Measurements from ENCODE around the gene NFKBIE. TPM values are rescaled to one million over a fixed set of nuclear protein-coding genes. Genes with fewer than 3 reads are reported as not detected.
A peak's percentile ranks its signal among the peaks of the same experiment; 100 is the strongest.
"Not testable (repeated sequence)": the region's sequence is repeated elsewhere in the genome, so short reads cannot be mapped to it uniquely, and the experiment has no call there.

The NFKBIE gene, protein sequence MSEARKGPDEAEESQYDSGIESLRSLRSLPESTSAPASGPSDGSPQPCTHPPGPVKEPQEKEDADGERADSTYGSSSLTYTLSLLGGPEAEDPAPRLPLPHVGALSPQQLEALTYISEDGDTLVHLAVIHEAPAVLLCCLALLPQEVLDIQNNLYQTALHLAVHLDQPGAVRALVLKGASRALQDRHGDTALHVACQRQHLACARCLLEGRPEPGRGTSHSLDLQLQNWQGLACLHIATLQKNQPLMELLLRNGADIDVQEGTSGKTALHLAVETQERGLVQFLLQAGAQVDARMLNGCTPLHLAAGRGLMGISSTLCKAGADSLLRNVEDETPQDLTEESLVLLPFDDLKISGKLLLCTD
- 7.2 TPM for total RNA-seq

DNA sequence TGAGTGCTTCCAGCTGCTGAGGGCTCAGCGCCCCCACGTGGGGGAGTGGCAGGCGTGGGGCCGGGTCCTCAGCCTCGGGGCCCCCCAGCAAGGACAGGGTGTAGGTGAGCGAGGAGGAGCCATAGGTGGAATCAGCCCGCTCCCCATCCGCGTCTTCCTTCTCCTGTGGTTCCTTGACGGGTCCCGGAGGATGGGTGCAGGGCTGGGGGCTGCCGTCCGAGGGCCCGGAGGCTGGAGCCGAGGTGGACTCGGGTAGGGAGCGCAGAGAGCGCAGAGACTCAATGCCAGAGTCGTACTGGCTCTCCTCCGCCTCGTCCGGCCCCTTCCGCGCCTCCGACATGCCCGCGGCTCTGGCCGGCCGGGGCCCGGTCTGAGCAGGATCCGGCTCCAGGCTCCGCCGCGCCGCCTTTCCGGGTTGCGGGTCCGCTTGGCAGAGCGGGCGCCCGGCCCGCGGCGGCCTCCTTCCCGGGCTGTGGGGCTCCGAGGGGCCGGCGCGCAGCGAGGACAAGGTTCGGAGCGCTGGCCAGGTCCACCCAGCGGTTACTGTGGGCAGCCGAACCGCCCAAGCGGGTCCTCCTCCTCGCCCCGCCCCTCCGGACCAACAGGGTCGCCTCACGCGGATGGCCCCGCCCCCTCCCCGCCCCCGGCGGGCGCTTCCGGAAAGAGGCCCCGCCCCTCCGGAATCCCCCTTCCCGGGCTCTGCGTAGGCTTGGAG, at the start of gene NFKBIE:
Gene NFKBIE (minus strand): TSS at position 545 of the 715 bp plus-strand sequence. CDS start 205 bp downstream, at position 340.
- peak; percentile 77 for DNase-seq

DNA sequence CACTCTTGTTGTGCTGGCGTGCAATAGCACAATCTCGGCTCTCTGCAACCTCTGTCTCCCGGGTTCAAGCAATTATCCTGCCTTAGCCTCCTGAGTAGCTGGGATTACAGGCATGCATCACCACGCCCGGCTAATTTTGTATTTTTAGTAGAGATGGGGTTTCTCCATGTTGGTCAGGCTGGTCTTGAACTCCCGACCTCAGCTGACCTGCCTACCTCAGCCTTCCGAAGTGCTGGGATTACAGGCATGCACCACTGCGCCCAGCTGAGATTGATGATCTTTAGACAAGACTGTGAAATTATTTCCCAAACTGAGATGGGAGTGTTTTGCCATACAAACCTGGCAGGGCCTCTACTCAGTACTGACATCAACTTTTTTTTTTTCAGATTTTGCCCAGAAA, 49.3 kb upstream of the NFKBIE start:
- not testable (repeated sequence) for DNase-seq

DNA sequence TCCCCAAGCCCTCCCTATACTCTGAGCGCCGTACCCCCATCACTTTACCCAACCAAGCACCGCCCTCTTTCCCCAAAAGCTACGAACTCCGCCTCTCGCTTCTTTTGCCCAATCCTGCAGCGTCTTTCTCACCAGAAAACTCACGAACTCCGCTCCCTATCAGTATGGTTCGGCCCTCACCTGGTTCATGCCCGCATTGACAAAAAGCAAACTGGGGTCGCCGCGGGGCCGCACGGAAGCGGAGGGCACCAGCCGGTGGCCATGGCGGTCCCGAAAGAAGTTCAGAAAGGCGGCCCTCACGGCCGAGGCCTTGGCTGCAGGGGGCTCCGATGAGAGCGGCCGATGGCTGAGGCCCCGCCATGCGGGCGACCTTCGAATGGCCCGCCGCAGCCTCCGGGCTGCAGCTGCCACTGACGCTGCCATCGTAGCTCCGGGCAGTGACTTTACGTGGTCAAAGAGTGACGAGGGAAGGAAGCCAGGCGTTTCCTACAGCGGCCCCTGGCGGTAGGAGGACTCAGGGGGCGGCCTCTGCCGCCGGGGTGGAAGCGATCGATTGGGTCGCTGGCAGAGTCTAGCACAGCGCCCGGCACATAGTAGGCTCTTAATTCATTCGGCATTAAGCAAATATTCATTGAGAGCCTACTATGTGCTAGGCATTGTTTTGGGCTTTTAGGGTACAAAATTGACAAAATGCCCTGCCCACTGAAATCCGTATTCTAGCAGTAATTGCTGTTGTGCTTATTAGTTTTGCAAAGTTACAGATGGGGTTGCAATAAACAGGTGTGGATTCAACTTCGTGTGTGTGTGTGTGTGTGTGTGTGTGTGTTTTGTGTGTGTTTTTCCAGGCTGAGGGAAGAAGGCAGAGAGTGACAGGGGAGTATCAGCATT, 47.8 kb upstream of the NFKBIE start, which contains the start of gene AARS2:
Gene AARS2 (minus strand): TSS at position 447 of the 888 bp plus-strand sequence. CDS start 24 bp downstream, at position 423.
- DNase-seq = peak; percentile 67

DNA sequence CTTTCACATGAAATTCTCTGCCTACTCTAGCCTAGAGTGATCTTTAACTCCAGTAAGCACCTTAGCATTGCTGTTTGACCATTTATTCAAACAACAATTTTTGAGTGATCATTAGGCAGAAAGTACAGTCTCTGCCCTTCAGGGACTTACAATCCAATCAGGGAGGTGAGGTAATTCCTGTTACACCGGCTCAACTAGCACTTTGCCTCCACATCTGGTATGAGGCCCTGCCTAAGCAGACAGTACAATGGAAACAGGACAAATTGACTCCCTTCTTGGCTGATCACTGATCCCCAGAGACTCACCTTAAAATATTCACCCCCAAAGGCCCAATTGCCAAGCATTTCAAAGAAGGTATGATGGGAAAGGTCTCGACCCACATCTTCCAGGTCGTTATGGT, 46.4 kb upstream of the NFKBIE start:
- DNase-seq = no peak

DNA sequence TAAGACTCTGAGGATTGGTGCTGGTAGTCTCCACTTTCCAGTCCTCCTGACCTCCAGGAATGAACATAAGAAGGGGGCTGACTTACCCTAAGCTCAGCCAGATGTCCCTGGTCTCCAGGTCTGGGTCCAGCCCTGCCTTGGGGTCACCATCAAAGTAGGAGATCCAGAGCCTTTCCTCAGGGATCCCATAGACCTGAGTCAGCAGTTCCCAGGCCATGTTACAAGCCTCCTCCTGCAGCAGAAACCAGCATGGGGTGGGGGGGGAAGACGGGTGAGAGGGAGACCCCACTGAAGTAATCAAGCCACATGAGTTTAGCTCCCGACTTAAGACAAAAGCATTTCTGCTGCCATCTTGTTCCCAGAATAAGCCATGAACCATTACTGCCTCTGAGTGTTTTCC, 46.0 kb upstream of the NFKBIE start:
- DNase-seq = no peak

DNA sequence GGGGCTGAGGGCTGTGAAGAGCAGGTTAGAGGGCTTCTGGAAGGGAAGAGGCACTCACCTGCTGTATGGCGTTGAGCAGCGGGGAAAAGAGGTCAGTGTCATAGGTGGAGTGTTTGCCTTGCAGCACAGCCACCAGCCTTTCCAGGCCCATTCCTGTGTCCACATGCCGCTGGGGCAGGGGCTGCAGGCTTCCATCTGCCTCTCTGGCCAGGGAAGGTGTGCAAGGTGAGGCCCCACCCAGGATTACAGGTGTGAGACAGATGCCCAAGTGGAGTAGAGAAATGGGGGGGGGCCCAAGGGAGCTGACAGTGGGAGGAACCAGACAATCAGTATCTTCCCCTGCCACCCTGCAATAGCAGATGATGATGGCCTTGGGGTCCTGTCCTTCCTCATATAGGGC, 44.9 kb upstream of the NFKBIE start:
- DNase-seq = no peak

DNA sequence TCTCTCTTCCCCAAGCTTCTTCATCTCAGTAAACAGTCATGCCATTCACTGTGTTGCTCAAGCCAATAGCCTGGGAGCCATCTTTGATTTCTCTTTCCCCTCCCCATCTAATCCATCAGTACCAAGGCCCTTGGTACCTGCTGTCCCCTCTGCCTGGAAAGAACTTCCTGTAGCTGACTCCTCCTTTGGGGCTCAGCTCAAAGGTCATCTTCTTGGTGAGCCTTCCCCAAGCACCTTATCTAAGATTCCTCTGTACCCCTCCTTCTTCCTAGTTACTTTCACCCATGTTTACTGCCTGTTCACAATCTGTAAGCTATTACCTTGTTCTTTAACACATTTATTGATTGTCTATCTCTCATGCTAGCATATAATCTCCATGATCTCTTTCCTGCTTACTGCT, 44.3 kb upstream of the NFKBIE start:
- no peak for DNase-seq

DNA sequence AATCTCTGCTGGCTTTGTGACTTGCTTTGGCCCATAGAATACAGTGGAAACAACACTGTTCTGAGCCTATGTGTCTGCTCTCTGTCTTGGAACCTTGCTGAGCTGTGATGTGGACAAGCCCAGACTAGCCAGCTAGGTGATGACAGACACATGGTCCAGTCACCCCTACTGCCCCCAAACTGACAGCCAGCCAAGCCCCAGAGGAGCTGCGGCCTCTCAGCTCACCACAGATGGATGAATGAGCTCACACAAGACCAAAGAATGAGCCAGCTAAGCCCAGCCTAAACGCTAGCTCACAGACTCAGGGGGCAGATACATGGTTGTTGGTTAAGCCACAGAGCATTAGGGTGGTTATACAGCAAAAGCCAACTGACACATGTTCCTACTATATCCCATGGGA, 43.7 kb upstream of the NFKBIE start:
- DNase-seq = no peak

DNA sequence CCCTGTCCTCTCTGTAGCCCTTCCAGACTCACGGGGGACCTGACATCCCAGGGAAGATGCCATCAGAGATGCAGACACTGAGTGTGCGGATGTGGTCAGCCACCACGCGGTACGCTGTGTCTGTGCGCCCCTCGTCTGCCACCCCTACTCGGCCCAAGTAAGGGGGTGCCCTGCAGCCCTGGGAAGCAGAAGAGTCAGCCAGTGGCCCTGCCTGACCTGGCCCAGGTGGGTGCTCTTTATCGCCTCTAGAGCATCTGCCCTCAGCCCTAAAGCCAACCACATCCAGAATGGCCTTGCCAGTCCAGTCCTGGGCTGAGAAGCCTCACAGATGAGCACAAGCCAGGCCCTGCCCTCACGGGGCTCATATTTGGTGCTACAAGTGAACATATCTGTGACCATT, 41.9 kb upstream of the NFKBIE start:
- no peak for DNase-seq

DNA sequence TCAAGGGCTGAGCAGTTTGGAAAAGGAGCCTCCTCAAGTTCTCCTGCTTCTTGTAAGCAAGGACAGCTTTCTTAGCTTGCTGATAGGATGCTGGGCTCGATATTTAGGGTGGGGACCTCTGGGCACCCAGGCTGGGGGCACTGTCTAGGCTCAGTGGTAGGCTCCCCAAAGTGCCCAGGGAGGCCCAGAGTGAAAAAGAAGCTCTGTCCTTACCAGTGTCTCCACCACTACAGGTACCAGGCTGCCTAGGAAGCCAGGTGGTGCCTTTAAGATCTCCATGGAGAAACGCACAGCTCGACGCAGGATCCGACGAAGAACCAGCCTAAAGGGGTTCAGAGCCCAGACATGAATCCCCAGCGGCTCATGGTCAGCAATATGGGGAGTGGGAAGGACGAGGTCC, 41.4 kb upstream of the NFKBIE start:
- DNase-seq = no peak

DNA sequence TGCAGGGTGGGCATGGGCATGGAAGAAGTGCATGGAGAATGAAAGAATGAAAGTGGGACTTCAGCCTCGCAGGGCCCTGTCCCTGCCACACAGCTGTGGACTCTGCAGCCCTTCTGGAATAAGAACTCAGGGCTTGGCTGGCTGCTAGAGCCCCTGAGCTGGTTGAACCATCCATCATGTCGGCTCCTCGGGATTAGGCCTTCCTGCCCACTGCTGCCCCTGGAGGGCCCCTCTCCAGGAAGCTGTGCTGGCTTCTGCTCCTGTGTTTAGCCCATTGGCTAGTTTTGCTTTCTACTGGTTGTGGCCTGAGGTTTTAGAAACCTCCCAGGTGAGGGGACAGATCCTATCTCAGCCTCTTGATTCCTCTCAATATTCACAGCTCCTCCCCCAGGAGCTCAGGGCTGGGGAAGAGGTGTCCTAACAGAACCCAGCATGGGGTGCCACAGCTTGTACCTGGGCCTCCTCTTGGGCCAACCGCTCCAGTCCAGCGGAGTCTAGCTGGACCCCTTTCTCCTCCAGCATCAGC, 39.9 kb upstream of the NFKBIE start:
- DNase-seq = no peak

DNA sequence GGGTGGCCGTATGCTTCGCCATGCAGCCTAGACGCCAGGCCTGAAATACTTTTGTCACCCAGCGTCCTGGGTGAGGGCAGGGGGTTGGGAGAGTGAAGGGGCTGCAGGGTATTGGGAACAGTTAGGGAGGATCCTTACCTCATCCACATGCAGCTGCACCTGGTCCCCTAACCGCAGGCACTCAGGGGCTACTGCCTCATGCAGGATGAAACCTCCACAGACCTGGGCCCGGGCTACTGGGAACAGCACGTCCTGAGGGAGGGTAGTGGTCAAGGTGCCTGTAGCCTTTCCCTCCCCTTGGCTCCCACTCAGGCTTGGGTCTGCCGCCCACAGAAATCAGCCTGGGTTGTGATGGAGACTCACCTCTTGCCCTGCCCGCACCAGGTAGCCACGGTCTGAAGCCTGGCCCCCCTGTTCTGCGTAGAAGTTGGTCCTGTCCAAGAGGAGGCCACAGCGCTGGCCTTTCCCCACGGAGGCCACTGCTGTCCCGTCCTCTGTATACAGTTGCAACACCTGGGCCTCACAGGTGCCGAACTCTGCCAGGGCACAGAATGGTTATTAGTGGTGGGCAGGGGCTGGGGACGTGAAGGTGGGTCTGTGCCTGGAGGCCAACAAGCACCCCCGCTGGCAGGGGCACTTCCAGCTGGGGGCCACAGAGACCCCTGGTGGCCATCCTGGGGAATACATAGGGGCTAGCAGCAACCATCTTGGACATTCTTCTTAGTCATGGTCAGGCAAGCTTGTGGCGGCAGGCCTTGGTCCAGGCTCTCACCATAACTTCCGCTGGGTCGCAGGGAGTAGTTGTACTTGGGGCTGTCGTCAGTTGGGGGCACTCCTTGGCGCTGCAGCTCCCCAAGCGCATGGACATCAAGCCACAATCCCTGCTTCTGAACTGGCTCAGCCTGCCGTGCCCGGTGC, 39.2 kb upstream of the NFKBIE start:
- DNase-seq = no peak

DNA sequence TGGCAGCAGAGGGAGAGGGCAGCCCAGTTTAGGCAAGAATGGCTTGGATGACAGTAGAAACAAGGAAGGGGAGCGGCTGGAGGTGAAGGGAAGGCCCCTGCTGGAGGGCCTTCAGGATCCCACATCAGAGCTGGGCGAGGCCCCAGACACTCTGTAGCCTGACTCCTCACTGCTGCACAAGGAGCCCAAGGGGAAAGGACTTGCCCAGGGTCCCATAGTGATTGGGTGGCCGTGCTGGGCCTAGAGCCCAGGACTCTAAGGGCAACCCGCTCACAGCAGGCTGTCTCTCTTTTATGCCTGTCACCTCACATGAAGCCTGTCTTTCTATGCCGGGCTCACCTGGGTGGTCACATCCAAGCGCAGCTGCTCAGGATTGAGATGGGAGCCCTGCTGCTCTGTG, 38.5 kb upstream of the NFKBIE start:
- no peak for DNase-seq

DNA sequence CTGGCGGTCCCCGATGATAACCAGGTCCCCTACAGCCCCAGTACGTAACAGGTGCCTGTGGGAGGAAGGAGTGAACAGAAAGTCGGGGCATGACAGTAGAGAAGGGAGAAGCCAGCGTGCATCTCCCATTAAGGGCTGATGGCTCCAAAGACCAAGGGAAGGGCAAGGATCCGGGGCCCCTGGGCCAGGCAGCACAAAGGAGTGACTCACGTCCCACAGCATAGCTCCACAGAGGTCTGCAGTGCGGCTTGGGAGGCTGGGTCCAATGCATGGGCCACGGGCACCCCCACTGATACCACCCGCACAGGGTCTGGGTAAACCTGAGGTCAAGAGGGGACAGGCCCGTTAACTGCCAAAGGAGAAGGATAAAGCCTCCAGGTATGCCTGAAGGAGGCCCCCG, 37.5 kb upstream of the NFKBIE start:
- no peak for DNase-seq

DNA sequence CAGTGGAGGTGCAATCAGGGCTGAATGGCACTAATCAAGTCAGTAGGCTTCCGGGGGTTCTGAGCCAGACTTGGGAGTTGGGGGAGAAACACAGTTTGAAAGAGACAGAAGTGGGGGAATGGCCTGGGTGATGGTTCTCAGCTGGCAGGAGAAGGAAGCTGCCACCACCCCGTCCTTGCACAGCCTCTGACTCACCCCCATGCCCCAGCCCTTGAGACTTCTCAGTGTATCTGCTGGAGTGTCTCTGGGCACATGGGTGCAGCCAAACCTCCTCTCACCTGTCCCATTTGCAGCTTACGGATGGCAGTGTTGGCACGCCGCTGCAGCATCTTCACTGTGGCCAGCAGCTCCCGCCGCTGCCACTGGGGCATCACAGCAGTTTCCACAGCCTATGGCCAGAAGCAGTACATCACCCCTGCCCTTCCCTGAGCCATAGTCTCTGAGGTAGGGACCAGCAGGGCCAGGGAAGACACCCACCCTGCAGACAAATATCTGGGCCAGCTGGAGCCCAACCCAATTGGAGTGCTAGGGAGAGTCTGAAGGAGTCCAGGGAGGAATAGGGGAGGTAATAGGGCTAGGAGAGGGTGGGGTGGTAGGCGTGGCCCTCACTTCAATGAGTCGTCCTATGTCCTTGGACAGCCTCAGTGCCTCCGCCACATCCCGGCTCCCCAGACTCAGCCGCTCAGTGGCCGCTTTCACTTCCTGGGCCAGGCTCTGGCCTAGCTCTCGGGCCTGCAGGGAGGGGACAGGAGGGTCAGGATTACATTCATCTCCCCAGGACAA, 36.6 kb upstream of the NFKBIE start:
- no peak for DNase-seq

DNA sequence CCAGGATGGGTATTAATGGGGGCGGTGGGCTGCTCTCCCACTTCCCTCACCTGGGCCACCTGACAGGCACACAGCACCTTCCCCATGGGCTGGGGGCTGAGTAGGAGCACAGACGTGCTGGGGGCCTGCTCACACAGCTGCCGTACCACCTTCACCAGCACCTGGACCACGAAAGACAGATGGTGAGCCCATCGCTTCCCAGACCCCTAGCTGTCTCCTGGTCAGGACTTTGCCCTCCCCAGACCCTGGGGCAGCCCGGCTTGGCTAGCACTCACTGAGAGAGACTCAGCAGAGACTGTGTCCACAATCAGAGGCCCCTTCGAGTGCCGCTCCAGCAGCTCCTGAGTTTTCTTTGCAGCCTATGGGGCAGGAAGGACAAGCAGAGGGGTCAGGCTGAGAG, 35.8 kb upstream of the NFKBIE start:
- no peak for DNase-seq

DNA sequence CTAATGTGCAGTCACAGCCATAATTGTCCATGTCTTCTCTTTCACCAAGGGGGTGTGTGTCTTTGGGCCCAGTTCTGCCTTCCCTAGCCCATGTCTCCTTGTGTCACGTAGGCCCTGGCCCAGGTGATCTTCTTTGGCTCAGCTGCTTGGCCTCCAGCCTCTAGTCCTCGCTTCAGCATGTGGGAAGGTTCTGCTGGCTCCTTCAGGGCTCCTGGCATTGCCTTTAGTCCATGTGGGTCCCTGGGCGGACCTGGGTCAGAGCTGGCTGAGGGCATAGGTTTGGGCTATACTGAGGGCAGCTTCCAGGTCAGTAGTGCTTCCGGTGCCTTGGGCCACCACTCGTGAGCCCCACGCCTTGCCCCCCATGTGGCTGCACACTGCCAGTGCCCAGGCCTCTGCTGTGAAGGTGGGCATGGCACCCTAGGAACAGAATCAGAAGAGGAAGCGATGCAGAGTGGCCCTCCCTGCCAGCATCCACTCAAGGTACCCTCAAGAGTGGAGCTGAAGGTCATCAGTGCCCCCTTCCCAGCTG, 35.0 kb upstream of the NFKBIE start:
- DNase-seq = no peak

DNA sequence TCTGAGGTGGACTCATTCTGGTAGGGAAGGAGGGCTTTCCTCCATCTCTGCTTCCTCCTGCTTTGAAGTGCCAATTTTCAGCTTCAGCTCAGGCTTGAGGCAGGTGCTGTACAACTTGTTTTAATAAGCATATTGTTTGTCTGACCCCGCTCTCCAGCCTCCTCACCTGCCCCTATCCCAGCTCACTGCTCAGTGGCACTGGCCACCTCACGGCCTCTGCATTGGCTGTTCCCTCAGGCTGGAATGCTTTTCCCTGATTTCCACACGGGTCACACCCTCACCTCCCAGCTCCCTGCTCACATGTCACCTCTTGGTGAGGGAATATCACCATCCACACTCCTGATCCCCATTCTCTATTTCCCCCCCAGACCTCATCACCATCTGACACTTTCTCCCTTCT, 33.5 kb upstream of the NFKBIE start:
- no peak for DNase-seq

DNA sequence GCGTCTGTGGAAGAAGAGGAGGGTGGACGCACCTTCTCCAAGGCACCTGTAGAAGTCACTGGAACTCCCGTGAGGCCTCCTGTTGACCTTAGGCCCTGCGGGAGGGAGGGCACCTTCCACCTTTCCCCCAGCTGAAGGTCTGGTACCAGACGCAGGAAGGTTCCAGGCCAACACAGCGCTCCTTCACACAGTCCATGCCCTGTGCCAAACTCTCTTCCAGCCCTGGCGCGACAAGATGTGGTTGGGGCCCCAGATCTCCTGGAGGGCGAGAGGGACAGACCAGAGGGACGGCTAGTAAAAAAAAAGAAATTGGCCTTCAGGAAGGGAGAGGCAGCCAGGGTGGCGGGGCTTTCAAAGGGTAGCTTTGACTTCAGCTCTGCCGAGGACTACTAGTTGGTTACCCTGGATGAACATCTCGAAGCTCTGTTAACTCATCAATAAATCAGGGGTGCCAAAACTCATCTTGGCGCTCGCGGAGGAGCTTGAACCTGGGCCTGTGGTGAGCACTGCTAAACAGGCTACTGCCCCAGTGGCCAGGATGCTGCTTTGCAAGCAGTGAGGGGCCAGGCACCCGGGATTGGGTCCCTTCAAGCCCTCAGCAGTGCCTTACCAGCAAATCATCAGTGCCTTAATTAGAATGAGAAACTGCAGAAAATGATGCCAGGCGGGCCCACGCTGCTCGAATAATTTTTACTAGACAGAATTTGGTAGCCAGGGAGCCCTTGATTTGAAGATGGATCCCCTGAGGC, 32.9 kb upstream of the NFKBIE start:
- no peak for DNase-seq

All from skin of body (tissue), 2 donors.